Kidney glomerular epithelial cell (primary cell): ENCODE results near the gene TLNRD1.

Experiments used
- DNase-seq: peaks from one replicate; lab custom pipeline; 2025; lab: John Stamatoyannopoulos, UW

The TLNRD1 gene

DNA sequence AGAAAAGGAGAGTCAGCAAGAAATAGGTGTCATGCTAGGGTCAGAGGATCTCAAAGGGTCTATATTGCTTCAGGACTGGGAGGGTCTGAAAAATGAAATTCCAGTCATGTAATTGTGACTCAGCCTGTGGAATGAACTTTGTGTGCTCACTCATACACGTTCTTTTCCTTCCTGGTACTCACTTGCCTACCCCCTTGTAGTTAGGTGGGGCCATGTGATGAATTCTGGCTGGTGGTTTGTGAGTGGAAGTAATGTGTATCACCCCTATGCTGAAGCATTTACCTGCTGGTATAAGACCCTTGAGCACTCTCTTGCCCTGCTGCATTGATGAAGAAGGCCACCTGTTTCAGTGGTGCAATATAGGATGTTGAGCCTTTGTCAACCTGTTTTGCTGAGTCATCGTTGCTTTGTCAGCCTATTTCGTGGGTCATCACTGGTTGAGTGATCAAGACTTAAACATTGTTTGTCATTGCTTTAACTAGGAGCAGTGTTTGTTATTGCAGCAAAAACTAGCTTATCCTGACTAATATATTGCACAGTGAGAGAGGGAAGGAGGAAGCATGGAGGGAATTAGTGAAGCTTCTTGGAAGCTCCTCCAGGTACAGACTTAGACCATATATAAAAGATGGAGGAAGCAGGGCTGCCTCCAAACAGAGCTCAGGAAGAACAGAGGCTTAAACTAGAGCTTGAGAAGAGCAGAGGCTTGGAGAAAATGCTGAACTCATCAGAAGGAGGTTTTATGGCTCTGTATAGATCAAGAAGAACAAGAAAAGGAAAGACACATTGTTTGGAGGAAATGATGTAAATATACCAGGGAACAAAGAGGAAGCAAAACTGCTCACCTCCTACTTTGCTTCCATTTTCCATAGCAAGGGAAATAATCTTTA is 28.9 kb downstream of the TLNRD1 start:
- DNase-seq, result no peak

DNA sequence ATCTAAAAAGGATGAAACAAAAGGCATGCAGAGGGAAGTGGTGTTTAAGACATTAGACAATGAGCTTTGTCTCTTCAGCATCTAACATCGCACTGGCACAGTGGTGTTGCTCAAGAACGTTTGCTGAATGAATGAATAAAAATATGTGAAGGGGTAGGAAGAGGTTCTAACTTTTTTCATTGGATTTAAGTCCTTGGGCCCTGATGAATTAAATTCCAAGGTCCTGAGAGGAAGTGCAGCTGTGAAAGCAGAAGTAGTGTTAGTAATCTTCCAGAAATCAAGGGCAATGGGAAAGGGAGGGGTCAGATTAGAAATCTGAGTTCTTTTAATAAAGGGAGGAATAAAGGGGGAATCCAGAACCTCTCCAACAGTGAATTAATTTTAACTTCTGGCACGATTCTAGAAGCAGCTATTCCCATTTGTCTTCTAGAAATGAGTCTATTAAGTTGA is 29.6 kb downstream of the TLNRD1 start:
- DNase-seq, result no peak

DNA sequence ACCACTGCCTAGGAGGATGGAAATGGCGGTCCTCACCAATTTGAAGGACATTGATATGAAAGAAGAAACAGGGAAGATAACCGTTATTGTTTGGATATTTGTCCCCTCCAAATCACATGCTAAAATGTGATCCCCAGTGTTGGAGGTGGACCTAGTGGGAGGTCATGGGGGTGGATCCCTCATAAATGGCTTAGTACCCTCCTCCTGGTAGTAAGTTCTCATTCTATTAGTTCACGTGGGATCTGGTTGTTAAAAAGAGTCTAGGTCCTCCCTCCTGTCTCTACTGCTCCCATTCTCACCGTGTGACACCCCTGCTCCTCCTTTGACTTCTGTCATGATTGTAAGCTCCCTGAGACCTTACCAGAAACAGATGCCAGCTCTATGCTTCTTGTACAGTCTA is 30.5 kb downstream of the TLNRD1 start:
- DNase-seq, result no peak

GRCh38 chr15:81032355-81032754 is 31.6 kb downstream of the TLNRD1 start:
- no peak for DNase-seq

- no peak for DNase-seq
Observed at GRCh38 chr15:81032818-81033217, 32.1 kb downstream of the TLNRD1 start.

GRCh38 chr15:81033508-81033907 is 32.8 kb downstream of the TLNRD1 start:
- no peak for DNase-seq

- DNase-seq, result no peak
Observed at GRCh38 chr15:81037952-81038743, 37.4 kb downstream of the TLNRD1 start.

DNA sequence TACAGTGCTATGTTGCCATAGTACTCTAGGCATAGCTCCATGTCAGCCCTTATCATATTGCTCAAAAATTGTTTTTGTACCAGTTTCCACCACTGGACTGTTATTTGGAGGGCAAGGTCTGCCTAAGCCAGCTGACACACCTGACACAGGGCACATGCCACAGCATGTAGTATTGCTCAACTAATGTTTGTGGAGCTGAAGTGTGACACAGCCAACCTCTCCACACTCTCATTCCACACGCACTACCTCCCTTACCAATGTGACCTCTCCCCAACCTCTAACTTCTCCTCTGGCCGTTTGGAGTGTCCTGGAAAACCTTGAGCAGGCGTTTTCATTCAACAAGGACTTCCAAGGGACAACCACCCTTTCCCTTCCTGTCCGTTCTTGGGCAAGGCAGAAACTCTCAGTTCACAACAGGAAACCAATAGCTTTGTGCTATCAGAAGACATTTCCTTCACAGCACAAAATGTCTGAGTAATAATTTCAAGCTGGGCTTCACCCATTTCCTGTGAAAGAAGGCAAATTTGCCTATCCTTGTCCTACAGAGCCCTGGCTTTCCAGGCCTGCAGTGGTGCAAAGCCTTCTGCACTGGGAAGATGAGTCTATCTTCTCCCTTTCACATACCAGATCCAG is 38.4 kb downstream of the TLNRD1 start:
- DNase-seq, result no peak

- DNase-seq, result no peak
Observed at GRCh38 chr15:81040757-81041156, 40.0 kb downstream of the TLNRD1 start.

- DNase-seq, result no peak
Observed at GRCh38 chr15:81043281-81043934, 42.7 kb downstream of the TLNRD1 start.

DNA sequence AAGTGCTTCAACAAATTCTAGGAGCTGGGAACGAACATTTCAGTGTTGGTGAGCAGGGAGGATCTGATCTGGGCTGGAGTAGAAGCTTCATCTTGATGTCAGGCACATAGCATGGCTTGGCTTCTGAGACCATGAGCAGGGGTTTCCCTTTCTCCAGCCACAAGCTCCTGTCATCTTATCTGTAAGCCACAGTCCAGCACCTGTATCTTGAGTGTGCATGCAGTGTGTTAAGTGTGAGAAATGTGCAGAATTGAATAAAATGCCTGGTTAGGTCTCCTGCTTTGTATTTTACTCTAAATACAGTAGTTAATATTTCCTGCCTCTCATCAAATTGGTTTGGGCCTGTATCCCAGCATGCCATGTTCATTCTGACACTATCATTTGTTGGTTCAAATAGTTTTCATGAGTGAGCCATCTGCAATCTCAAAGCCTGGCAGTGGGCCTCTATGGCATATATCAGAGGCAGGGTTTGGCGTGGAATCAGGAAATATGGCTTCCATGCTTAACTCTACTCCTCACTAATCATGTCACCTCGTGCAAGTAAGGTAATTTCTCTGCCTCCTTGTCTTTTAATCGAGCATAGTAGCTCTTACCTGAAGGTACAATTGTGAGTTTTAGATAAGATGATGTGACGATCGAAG is 43.3 kb downstream of the TLNRD1 start:
- DNase-seq, result no peak

GRCh38 chr15:81046290-81046689 is 45.6 kb downstream of the TLNRD1 start:
- no peak for DNase-seq

DNA sequence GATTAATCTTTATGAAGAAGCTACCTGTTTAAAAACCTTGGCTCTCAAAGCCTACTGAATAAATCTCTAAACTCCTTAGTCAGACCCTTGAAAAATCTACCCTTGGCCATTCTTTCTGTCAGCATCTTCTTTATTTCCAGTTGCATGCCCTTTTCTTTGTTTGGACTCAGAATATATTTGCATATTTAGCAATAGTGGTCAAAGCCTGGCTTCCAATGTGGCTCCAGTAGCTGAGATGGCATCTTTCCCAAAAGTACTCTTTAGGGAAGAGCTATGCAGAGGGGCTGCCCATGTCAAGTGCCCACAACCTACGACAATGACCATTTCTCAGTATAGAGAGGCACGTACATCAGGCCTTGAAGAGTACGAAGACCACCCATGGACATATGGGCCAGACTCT is 47.2 kb downstream of the TLNRD1 start:
- DNase-seq, result no peak

DNA sequence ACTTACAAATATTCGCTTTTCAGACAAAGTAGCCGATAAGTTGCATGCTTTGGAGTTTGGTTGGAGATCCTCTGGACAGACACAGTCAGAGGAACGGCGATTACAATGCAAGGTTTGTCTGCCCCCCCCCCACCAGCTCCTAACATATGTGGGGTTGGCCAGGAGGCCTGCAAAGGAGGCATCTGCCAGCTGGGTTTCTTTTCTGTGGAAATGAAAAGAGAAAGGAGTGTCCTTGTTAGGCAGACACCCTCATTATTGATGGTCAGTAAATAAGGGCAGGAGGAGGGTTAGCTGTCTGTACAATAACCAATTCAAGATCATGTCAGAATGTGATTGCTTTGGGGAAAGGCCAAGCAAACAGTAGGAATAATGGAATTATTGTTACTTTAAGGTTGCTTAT is 49.1 kb downstream of the TLNRD1 start:
- DNase-seq, result no peak

DNA sequence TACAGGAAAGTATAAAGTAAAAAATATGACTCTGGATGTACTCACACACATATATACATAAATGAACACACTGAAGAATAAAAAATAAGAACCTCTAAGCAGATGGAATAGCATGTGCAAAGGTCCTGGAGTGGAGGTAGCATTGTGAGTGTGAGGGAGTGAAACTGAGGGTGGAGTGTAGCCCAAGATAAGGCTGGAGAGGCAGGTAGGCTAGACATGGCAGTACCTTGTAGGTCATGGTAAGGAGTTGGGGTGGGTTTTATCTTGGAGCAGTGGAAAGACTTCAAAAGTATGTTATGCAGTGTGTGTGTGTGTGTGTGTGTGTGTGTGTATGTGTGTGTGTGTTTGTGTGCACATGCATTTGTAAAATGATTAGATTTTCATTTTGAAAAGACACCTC is 49.5 kb downstream of the TLNRD1 start:
- DNase-seq, result no peak

DNA sequence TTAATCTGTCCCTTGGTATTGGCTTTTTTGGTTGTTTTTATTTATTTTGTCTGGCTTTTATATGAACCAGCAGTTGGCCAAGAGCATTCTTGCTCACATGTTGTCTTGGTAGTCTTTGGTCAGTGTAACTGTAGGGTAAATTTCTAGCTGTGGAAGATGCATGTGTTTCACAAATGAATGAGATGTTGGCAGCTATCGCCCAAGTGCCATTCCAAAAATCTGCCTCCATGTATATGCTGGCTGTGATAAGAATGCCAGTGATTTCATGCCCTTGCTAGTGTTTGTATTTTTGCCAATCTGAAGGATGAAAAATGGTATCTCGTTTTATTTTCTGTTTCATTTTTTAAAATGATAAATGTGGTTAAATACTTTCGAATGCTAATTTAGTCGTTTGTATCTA is 50.1 kb downstream of the TLNRD1 start:
- DNase-seq, result no peak

GRCh38 chr15:81052046-81052445 is 51.3 kb downstream of the TLNRD1 start:
- no peak for DNase-seq

- DNase-seq, result no peak
Observed at GRCh38 chr15:81053621-81054020, 52.9 kb downstream of the TLNRD1 start.

DNA sequence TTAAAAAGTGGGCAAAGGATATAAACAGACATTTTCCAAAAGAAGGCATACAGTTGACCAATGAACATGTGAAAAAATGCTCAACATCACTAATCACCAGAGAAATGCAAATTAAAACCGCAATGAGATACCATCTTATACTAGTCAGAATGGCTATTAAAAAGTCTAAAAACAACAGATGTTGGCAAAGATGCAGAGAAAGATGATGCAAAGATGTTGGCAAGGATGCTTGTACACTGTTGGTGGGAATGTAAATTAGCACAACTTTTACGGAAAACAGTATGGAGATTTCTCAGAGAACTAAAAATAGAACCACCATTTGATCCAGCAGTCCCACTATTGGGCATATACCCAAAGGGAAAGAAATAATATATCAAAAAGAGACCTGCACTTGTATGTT is 53.5 kb downstream of the TLNRD1 start:
- DNase-seq, result no peak
